GM18520 (cell line): ENCODE data around the gene FFAR2.
"Not testable (repeated sequence)": the region's sequence is repeated elsewhere in the genome, so short reads cannot be mapped to it uniquely, and the experiment has no call there.

Experiments
- ATAC-seq: cut with Tn5 transposase; IDR thresholded peaks from one replicate; pipeline ENCODE4 v1.9.1; 2021; ENCODE audit not compliant: unreplicated experiment

The FFAR2 gene

GRCh38 chr19:35447606-35448469 is at the start of gene FFAR2:
TSS of gene FFAR2 (plus strand) at chr19:35448257. CDS start at chr19:35449715, 1,458 bp downstream.
- ATAC-seq, result no peak

GRCh38 chr19:35398570-35398969 is 49.5 kb upstream of the FFAR2 start:
- no peak for ATAC-seq

GRCh38 chr19:35399231-35399630 is 48.8 kb upstream of the FFAR2 start:
- no peak for ATAC-seq

- no peak for ATAC-seq
Observed at GRCh38 chr19:35399948-35400772, 47.9 kb upstream of the FFAR2 start.

GRCh38 chr19:35400773-35401100 is 47.3 kb upstream of the FFAR2 start:
- no peak for ATAC-seq

GRCh38 chr19:35401416-35401815 is 46.6 kb upstream of the FFAR2 start:
- ATAC-seq, result not testable (repeated sequence)

GRCh38 chr19:35403116-35403760 is 44.8 kb upstream of the FFAR2 start:
- ATAC-seq, result no peak

- ATAC-seq, result peak; percentile 83
Observed at GRCh38 chr19:35404879-35405622, 43.0 kb upstream of the FFAR2 start.

GRCh38 chr19:35407619-35408018 is 40.4 kb upstream of the FFAR2 start:
- no peak for ATAC-seq

- peak; percentile 60 for ATAC-seq
Observed at GRCh38 chr19:35408284-35409171, 39.5 kb upstream of the FFAR2 start.

GRCh38 chr19:35409191-35409590 is 38.9 kb upstream of the FFAR2 start:
- ATAC-seq, result no peak

- ATAC-seq, result no peak
Observed at GRCh38 chr19:35410487-35410886, 37.6 kb upstream of the FFAR2 start.

- no peak for ATAC-seq
Observed at GRCh38 chr19:35414442-35414841, 33.6 kb upstream of the FFAR2 start.

GRCh38 chr19:35416331-35416730 is 31.7 kb upstream of the FFAR2 start:
- ATAC-seq, result no peak

GRCh38 chr19:35417278-35417677 is 30.8 kb upstream of the FFAR2 start:
- ATAC-seq, result no peak

- ATAC-seq, result peak; percentile 45
Observed at GRCh38 chr19:35417713-35418534, 30.1 kb upstream of the FFAR2 start.

- no peak for ATAC-seq
Observed at GRCh38 chr19:35419046-35419445, 29.0 kb upstream of the FFAR2 start.

- ATAC-seq, result no peak
Observed at GRCh38 chr19:35419805-35420204, 28.3 kb upstream of the FFAR2 start.

- ATAC-seq, result no peak
Observed at GRCh38 chr19:35421362-35421761, 26.7 kb upstream of the FFAR2 start.
